Activated CD4-positive, alpha-beta T cell treated with anti-CD3 and anti-CD28 coated beads, Interleukin-2, amount 10 ng/mL, durations not matched to agents 24 days and 14 days (primary cell): ENCODE measurements around the gene BTG2. TPM values are rescaled to one million over a fixed set of nuclear protein-coding genes. Genes with fewer than 3 reads are reported as not detected.
"Not testable (repeated sequence)": the region's sequence is repeated elsewhere in the genome, so short reads cannot be mapped to it uniquely, and the experiment has no call there.

Experiments
- DNase-seq: peaks from one replicate; pipeline ENCODE4 v3.0.0; 2022
- H3K27ac Mint-ChIP-seq: one replicate; pipeline ENCODE4 v1.8.0; 2022; ENCODE audit warnings: mild to moderate bottlenecking, mixed read lengths
- H3K27me3 Mint-ChIP-seq: one replicate; pipeline ENCODE4 v1.8.0; 2022; ENCODE audit warnings: mixed read lengths
- H3K36me3 Mint-ChIP-seq: one replicate; pipeline ENCODE4 v1.8.0; 2022; ENCODE audit warnings: low read depth, mild to moderate bottlenecking, mixed read lengths
- H3K4me1 Mint-ChIP-seq: one replicate; pipeline ENCODE4 v1.8.0; 2021; ENCODE audit warnings: mixed read lengths
- H3K4me3 Mint-ChIP-seq: one replicate; pipeline ENCODE4 v1.8.0; 2022; ENCODE audit warnings: mild to moderate bottlenecking, moderate library complexity, mixed read lengths
- H3K9me3 Mint-ChIP-seq: one replicate; pipeline ENCODE4 v1.8.0; 2021; ENCODE audit warnings: mixed read lengths
- intact Hi-C: fragments of 100-400 bp; cut with micrococcal nuclease; formaldehyde crosslinking; loops from one replicate; pipeline ENCODE4 v1.15.1; 2023
- total RNA-seq: library from RNA; stranded (reverse); gene quantifications from 2 replicates; pipeline ENCODE4 v1.2.3, GENCODE V29; 2022

BTG2 gene
- total RNA-seq = 106 and 108 TPM in 2 replicates

DNA sequence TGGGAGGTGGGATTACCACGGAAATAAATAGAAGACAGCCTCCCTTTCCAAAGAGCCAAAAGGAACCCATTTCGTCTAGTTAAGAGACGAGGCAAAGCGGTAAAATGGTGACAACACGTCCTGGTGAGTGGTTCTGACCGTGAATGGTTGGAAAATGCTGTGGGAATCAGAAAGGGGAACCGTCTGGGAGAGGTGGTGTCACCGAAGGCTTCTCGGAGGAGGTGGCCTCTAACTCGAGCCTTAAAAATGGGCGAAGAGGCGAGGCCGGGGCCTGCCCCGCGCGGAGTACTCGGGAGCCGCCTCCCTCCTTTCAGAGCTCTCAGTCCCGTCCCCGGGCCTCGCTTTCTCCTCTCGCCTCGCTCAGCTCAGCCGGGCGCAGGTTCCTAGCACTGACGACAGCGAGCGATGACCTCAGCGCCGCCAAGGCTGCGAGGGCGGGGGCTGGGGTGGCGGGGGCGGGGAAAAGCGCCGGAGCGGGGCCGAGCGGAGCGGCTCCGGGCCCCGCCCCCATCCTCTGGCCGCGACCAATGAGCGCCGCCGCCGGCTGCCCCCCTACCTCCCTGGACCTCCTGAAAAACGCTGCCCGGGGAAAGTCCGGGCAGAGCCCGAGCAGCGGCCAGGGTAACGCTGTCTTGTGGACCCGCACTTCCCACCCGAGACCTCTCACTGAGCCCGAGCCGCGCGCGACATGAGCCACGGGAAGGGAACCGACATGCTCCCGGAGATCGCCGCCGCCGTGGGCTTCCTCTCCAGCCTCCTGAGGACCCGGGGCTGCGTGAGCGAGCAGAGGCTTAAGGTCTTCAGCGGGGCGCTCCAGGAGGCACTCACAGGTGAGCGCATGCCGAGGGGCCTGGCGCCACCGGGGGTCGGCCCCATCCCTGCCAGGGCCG is at the start of gene BTG2:
BTG2 (plus strand) TSS at position 601 of the 890 bp plus-strand sequence; CDS start at position 689, 88 bp downstream.
- DNase-seq = peak; percentile 97
- Mint-ChIP-seq H3K9me3 (no peaks in the 10 kb centered on the region), H3K4me3 (peak within 1 kb of the TSS; percentile 99), H3K4me1 (peaks cover 62% of the 10 kb centered on the region), H3K27ac (peak within 1 kb of the TSS; percentile 98), H3K27me3 (no peaks in the 10 kb centered on the region), H3K36me3 (peaks cover 43% of the 10 kb centered on the region)
- intact Hi-C loops = loop anchor here (1.0 kb wide), 4 partner anchors 16 to 33 kb away; no protein-coding TSS in a partner anchor

- H3K27me3 Mint-ChIP-seq = peaks cover 50% of the 10 kb centered on the region
- H3K27ac Mint-ChIP-seq, H3K9me3 Mint-ChIP-seq, H3K4me3 Mint-ChIP-seq, H3K4me1 Mint-ChIP-seq, DNase-seq, H3K36me3 Mint-ChIP-seq, intact Hi-C loops: not testable (repeated sequence)
These were observed 48.7 kb upstream of the BTG2 start for GRCh38 chr1:203256636-203257035.

DNA sequence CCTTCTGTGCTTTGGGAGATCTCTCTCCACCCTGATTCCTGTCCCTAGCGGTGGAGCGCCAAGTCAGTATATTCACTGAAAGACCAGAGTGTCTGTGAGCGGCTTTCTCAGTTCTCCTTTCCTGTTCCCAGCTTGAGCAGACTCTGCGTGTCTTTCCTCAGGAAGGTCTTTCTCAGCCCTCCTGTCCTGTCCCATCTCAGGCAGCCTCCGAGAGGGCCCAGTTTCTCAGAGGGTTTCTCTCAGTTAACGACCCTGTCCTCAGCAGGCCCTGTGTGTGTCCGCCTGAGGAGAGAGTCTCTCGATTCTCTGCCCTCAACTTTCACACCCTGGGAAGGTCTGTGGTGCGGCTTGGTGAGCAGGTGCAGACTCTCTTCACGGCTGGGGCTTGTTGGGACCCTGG is 41.8 kb upstream of the BTG2 start:
- Mint-ChIP-seq H3K4me1 (peaks cover 9% of the 10 kb centered on the region), H3K27me3 (peaks cover 32% of the 10 kb centered on the region), H3K36me3 (no peaks in the 10 kb centered on the region), H3K27ac (no peak overlapping the region), H3K4me3 (no peak overlapping the region), H3K9me3 (no peaks in the 10 kb centered on the region)
- intact Hi-C loops = no loop called here
- DNase-seq = no peak

- H3K4me3 Mint-ChIP-seq = no peak overlapping the region
- intact Hi-C loops = no loop called here
- H3K9me3 Mint-ChIP-seq = no peaks in the 10 kb centered on the region
- no peak overlapping the region for H3K27ac Mint-ChIP-seq
- H3K36me3 Mint-ChIP-seq = no peaks in the 10 kb centered on the region
- no peak for DNase-seq
- H3K4me1 Mint-ChIP-seq = peaks cover 9% of the 10 kb centered on the region
- H3K27me3 Mint-ChIP-seq = peaks cover 32% of the 10 kb centered on the region
These were observed 41.2 kb upstream of the BTG2 start for GRCh38 chr1:203264052-203264501.

DNA sequence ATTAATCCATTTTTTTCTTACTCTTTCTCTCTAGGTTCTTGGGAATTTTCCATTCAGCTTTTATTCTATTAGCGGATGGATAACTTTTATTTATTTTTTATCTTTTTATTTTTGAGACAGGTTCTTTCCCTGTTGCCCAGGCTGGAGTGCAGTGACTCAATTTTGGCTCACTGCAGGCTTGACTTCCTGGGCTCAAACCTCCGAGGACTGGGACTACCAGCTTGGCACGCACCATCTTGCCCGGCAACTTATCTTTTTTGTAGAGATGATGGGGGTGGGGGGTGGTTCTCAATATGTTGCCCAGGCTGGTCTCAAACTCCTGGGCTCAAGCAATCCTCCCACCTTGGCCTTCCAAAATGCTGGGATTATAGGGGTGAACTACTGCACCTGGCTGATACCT is 39.8 kb upstream of the BTG2 start:
- intact Hi-C loops = no loop called here
- peaks cover 9% of the 10 kb centered on the region for H3K4me1 Mint-ChIP-seq
- peaks cover 20% of the 10 kb centered on the region for H3K27me3 Mint-ChIP-seq

DNA sequence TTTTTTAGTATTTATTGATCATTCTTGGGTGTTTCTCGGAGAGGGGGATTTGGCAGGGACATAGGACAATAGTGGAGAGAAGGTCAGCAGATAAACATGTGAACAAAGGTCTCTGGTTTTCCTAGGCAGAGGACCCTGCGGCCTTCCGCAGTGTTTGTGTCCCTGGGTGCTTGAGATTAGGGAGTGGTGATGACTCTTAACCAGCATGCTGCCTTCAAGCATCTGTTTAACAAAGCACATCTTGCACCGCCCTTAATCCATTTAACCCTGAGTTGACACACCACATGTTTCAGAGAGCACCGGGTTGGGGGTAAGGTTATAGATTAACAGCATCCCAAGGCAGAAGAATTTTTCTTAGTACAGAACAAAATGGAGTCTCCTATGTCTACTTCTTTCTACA is 39.2 kb upstream of the BTG2 start:
- intact Hi-C loops, H3K36me3 Mint-ChIP-seq, H3K9me3 Mint-ChIP-seq, DNase-seq, H3K27ac Mint-ChIP-seq, H3K4me3 Mint-ChIP-seq: not testable (repeated sequence)
- Mint-ChIP-seq H3K4me1 (peaks cover 13% of the 10 kb centered on the region), H3K27me3 (peaks cover 14% of the 10 kb centered on the region)

More for the DNA sequence above, 39.8 kb upstream of the BTG2 start:
- Mint-ChIP-seq H3K4me3 (no peak overlapping the region), H3K9me3 (no peaks in the 10 kb centered on the region), H3K36me3 (no peaks in the 10 kb centered on the region), H3K27ac (no peak overlapping the region)
- no peak for DNase-seq

GRCh38 chr1:203267347-203267846 is 37.9 kb upstream of the BTG2 start:
- Mint-ChIP-seq H3K4me1 (peaks cover 18% of the 10 kb centered on the region), H3K27me3 (peaks cover 4% of the 10 kb centered on the region), H3K27ac (peak overlapping the region; percentile 76), H3K36me3 (no peaks in the 10 kb centered on the region), H3K9me3 (no peaks in the 10 kb centered on the region), H3K4me3 (peak overlapping the region; percentile 87)
- intact Hi-C loops = loop anchor here (1.0 kb wide), 2 partner anchors 71 to 220 kb away; no protein-coding TSS in a partner anchor
- DNase-seq = peak; percentile 96

- H3K9me3 Mint-ChIP-seq = no peaks in the 10 kb centered on the region
- peak overlapping the region; percentile 87 for H3K4me3 Mint-ChIP-seq
- no peak for DNase-seq
- H3K36me3 Mint-ChIP-seq = no peaks in the 10 kb centered on the region
- peaks cover 19% of the 10 kb centered on the region for H3K4me1 Mint-ChIP-seq
- H3K27ac Mint-ChIP-seq = peak overlapping the region; percentile 76
- peaks cover 2% of the 10 kb centered on the region for H3K27me3 Mint-ChIP-seq
- intact Hi-C loops = loop anchor here (1.0 to 2.0 kb wide), 3 partner anchors 70 to 229 kb away; no protein-coding TSS in a partner anchor
These were observed 37.4 kb upstream of the BTG2 start for GRCh38 chr1:203267912-203268311.

DNA sequence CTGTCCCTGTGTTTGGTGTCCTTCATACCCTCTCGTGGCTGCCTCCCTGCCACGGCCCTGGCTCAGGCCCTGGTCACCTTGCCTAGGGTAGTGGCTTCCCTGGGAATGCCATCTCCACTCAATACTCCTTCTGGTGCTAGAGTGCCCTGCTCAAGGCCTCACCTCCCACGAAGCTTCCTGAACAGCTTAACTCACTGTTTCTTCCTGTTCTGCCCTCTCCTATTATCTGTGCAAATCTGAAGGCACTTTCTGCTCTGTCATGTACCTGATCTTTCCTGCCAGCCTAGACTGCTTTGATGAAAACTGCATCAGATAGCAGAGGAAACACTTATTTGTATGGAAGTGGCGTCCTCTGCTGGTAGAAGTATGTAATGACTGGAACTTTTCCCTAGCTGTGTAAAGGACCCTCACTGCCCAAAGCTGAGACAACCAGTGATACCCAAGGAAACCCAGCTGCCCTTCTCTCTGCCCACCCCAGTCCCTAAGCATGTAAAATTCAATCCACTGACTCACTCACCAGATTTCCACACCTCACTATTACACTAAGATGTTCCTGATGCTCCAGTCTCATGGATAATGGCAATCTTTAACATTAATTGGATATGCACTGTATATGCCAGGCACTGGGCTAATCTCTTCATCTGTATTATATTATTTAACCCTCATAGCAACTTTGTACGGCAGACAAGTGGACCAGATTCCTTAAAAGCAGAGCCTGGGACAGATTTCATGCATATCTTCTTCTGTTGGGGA is 36.2 kb upstream of the BTG2 start:
- Mint-ChIP-seq H3K4me3 (no peak overlapping the region), H3K9me3 (no peaks in the 10 kb centered on the region), H3K4me1 (peaks cover 28% of the 10 kb centered on the region), H3K36me3 (no peaks in the 10 kb centered on the region), H3K27me3 (peaks cover 2% of the 10 kb centered on the region), H3K27ac (no peak overlapping the region)
- intact Hi-C loops = loop anchor here (2.0 kb wide), 1 partner anchor 230 kb away; no protein-coding TSS in a partner anchor
- peak; percentile 88 for DNase-seq

DNA sequence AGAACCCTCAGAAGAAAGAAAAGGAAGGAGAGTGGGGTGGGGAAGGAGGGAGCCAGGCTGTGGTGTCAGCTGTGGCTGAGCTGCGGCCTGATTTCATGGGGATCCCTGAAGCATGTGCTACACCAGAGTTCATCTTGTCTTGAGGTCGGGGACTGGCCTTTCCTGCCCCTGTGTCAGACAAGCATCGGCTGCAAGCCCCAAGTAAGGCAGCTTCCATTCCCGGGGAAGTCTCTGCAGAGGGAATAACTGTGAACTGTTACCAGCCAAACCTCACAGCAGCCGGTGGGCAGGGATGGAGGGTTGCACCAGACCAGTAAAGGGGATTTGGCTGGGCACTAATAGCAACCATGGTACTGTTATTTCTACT is 35.7 kb upstream of the BTG2 start:
- Mint-ChIP-seq H3K9me3 (no peaks in the 10 kb centered on the region), H3K27me3 (peaks cover 2% of the 10 kb centered on the region)

GRCh38 chr1:203270448-203270847 is 34.9 kb upstream of the BTG2 start:
- peak; percentile 58 for DNase-seq
- Mint-ChIP-seq H3K27ac (no peak overlapping the region), H3K9me3 (no peaks in the 10 kb centered on the region), H3K36me3 (no peaks in the 10 kb centered on the region), H3K4me3 (no peak overlapping the region), H3K27me3 (peaks cover 2% of the 10 kb centered on the region), H3K4me1 (peaks cover 41% of the 10 kb centered on the region)
- intact Hi-C loops = loop anchor here (10.0 kb wide), 1 partner anchor 494 kb away; the partner anchor contains the start of gene LAX1

More for the DNA sequence above, 35.7 kb upstream of the BTG2 start:
- H3K4me1 Mint-ChIP-seq = peaks cover 33% of the 10 kb centered on the region
- peak; percentile 59 for DNase-seq
- H3K36me3 Mint-ChIP-seq = no peaks in the 10 kb centered on the region
- H3K4me3 Mint-ChIP-seq = no peak overlapping the region
- intact Hi-C loops = loop anchor here (2.0 to 10.0 kb wide), 2 partner anchors 231 to 495 kb away; partner anchors contain the start of gene LAX1
- no peak overlapping the region for H3K27ac Mint-ChIP-seq

DNA sequence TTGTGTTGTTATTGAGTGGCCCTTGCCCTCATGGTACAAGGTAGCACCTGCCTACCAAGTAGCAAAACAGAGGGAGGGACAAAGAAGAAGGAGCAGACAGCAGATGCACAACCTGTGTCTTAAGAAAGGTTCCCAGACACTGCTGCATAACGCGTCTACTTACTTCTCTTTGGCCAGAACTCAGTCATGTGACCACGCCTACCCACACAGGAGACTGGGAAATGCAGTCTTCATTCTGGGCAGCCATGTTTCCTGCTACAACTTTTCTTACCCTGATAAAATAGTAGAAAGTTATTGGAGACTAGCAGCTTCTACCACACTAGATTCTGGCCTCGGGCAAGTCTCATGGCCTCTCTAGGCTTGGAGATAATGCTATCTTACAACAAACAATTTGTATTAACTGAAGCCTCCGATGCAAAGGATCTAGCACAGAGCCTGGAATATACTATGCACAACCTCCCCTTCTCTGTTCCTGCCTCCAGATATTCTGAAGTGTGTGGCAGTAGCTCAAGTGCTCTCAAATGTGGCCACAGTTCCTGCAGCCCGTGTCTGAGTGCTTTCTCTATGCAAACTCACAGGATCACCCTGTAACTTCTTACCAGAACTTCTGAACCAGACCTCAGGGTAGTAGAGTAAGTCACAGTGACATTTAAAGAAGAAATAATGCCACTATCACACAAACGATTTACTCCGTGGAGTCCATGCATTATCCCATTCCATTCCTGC is 34.1 kb upstream of the BTG2 start:
- Mint-ChIP-seq H3K4me1 (peaks cover 45% of the 10 kb centered on the region), H3K9me3 (no peaks in the 10 kb centered on the region), H3K27ac (peak overlapping the region; percentile 52), H3K36me3 (no peaks in the 10 kb centered on the region), H3K27me3 (peaks cover 2% of the 10 kb centered on the region), H3K4me3 (no peak overlapping the region)
- intact Hi-C loops = loop anchor here (10.0 kb wide), 1 partner anchor 494 kb away; the partner anchor contains the start of gene LAX1
- DNase-seq = peak; percentile 93
